K562 (cell line): ENCODE data around the gene GARIN1A. TPM values are rescaled to one million over a fixed set of nuclear protein-coding genes. Genes with fewer than 3 reads are reported as not detected.
"Not testable (repeated sequence)": the region's sequence is repeated elsewhere in the genome, so short reads cannot be mapped to it uniquely, and the experiment has no call there.

Experiments
- ATAC-seq: fragments of 200-7000 bp; cut with Tn5 transposase; 3 replicates; pipeline ENCODE4 v1.9.1; 2020; ENCODE audit warnings: moderate library complexity
- BruUV-seq: library from RNA; stranded (reverse); fragments of 400-500 nt; replicated peaks from 2 replicates; lab custom pipeline; 2021; lab: Mats Ljungman, UMichigan
- CTCF ChIA-PET: fragments of 300-600 bp; formaldehyde crosslinking; extraction: SDS; loops from one replicate; lab custom pipeline; 2021; ENCODE audit warnings: low intra/inter-chr PET ratio; lab: Yijun Ruan, JAX
- POLR2A ChIA-PET: fragments of 300-600, 350-650 bp; sonication (Branson Sonifier 250); formaldehyde crosslinking; extraction: SDS; loops from one replicate; lab custom pipeline; 2021; ENCODE audit warnings: antibody characterized with exemption, inconsistent platforms; lab: Yijun Ruan, JAX
- DNase-seq, 4 experiments: peaks; one replicate each; pipeline versions ENCODE4 v3.0.0 to v3.0.0-alpha.2; 2011 to 2018; ENCODE audit warnings: low spot score in 3 of 4, mixed read lengths in 3 of 4; ENCODE audit errors: extremely low read depth in 1 of 4
- FAIRE-seq: peaks from 2 replicates; lab custom pipeline; 2011; peaks lifted over from hg19 to GRCh38; lab: Jason Lieb, UNC
- H2AFZ ChIP-seq: 2 replicates; pipeline ENCODE4 v1.6.0; 2011; ENCODE audit warnings: low read depth, low read length, control low read depth, inconsistent platforms
- H3K27ac ChIP-seq: fragments of 200-600 bp; 3 replicates; pipeline ENCODE4 v1.8.0; 2011; ENCODE audit warnings: low read depth, mild to moderate bottlenecking, control low read depth, inconsistent platforms, low read length, moderate library complexity, mixed read lengths; ENCODE audit errors: extremely low read depth
- H3K27me3 ChIP-seq, 2 experiments: fragments of 300-600 bp in 1 of 2; 2 replicates in 1 of 2; 3 replicates in 1 of 2; pipeline versions ENCODE4 v1.6.0 to v1.8.0; 2011; ENCODE audit warnings: inconsistent platforms in 2 of 2, low read length in 2 of 2, mild to moderate bottlenecking in 1 of 2, mixed read lengths in 1 of 2, moderate library complexity in 1 of 2; ENCODE audit not compliant: control insufficient read depth in 2 of 2, insufficient read depth in 2 of 2
- H3K36me3 ChIP-seq: fragments of 300-600 bp; 3 replicates; pipeline ENCODE4 v1.8.0; 2011; ENCODE audit warnings: mild to moderate bottlenecking, low read length, inconsistent platforms; ENCODE audit not compliant: control insufficient read depth, insufficient read depth
- H3K4me1 ChIP-seq, 2 experiments: fragments of 200-600 bp in 1 of 2; replicated peaks in 1 of 2; 2 replicates in 1 of 2; 3 replicates in 1 of 2; pipeline versions ENCODE4 v1.5.1 to v1.8.0; 2011; ENCODE audit warnings: inconsistent platforms in 2 of 2, low read length in 2 of 2, mild to moderate bottlenecking in 1 of 2, mixed read lengths in 1 of 2, moderate library complexity in 1 of 2; ENCODE audit not compliant: control insufficient read depth in 2 of 2, insufficient read depth in 2 of 2
- H3K4me2 ChIP-seq: 2 replicates; pipeline ENCODE4 v1.6.1; 2011; ENCODE audit warnings: low read length, control low read depth, inconsistent platforms, mixed read lengths; ENCODE audit not compliant: insufficient read depth
- H3K4me3 ChIP-seq: fragments of 200-600 bp; sonication (generic), shearing (Covaris generic); 2 replicates; pipeline ENCODE4 v1.5.1; 2016; ENCODE audit warnings: control low read depth, inconsistent platforms
- H3K79me2 ChIP-seq: fragments of 200-600 bp; 3 replicates; pipeline ENCODE4 v1.8.0; 2011; ENCODE audit warnings: low read length, inconsistent platforms; ENCODE audit not compliant: control insufficient read depth, insufficient read depth
- H3K9ac ChIP-seq, 2 experiments: 2 replicates each; pipeline versions ENCODE4 v1.6.0 to v1.6.1; 2011; ENCODE audit warnings: low read depth in 2 of 2, low read length in 2 of 2, control low read depth in 1 of 2, inconsistent platforms in 1 of 2, mild to moderate bottlenecking in 1 of 2, mixed read lengths in 1 of 2; ENCODE audit not compliant: insufficient read depth in 1 of 2
- H3K9me1 ChIP-seq: one replicate; pipeline ENCODE4 v1.6.0; 2011; ENCODE audit warnings: inconsistent platforms, mild to moderate bottlenecking, low read length, moderate library complexity; ENCODE audit not compliant: control insufficient read depth, insufficient read depth
- H3K9me3 ChIP-seq: replicated peaks from 2 replicates; pipeline ENCODE4 v1.5.1; 2011; ENCODE audit warnings: low read depth, low read length, inconsistent platforms; ENCODE audit not compliant: control insufficient read depth, insufficient read depth
- H4K20me1 ChIP-seq: replicated peaks from 2 replicates; pipeline ENCODE4 v1.6.1; 2011; ENCODE audit warnings: low read length, inconsistent platforms, mixed read lengths; ENCODE audit not compliant: control insufficient read depth, insufficient read depth
- EHMT2 ChIP-seq: fragments of 450-650 bp; IDR thresholded peaks from 2 replicates; pipeline ENCODE4 v1.6.1; 2018; ENCODE audit warnings: antibody characterized with exemption
- MIER1 ChIP-seq: fragments of 450-650 bp; IDR thresholded peaks from 2 replicates; pipeline ENCODE4 v1.6.1; 2016; ENCODE audit warnings: antibody characterized with exemption, mild to moderate bottlenecking, low read depth
- REST ChIP-seq, 2 experiments: fragments of 450-650 bp; formaldehyde crosslinking in 1 of 2; IDR thresholded peaks; 2 replicates each; pipeline versions ENCODE4 v1.4.0 to v1.6.1; 2014 to 2020; ENCODE audit warnings: mild to moderate bottlenecking in 2 of 2, borderline replicate concordance in 1 of 2, low read depth in 1 of 2
- WGBS: fragments of 100-300 bp; shearing (Covaris generic); methylation state at CpG from one replicate; pipeline ENCODE4 v1.1.6; 2016; ENCODE audit warnings: low coverage, mixed read lengths; ENCODE audit not compliant: insufficient coverage; ENCODE audit errors: missing lambda C conversion rate; 5-methylcytosine and 5-hydroxymethylcytosine counted together
- in situ Hi-C: fragments of 300-500 bp; cut with MboI; formaldehyde crosslinking; loops from 4 replicates; pipeline ENCODE4 v1.15.0; 2018; ENCODE audit warnings: inconsistent platforms, mixed read lengths
- intact Hi-C: fragments of 100-400 bp; cut with micrococcal nuclease; formaldehyde crosslinking; loops from 2 replicates; pipeline ENCODE4 v1.14.2; 2022
- polyA plus RNA-seq, 8 experiments: library from polyadenylated mRNA; depleted of rRNA in 4 of 8; stranded (reverse) in 5 of 8; unstranded in 3 of 8; fragments of >200 nt; fragmentation: Nextera tagmentation in 2 of 8; fragmentation: Illumina TruSeq in 1 of 8; extraction: Ambion mirVana in 2 of 8; extraction: Trizol in 1 of 8; gene quantifications; 2 replicates each; pipeline versions ENCODE4 v1.2.1 to v1.2.3, GENCODE V29; 2011 to 2014; ENCODE audit warnings: inconsistent platforms in 1 of 8, missing spikeins in 1 of 8
- total RNA-seq, 7 experiments: library from RNA; depleted of rRNA in 6 of 7; stranded (reverse); fragments of >200 nt in 6 of 7; fragmentation: Illumina TruSeq in 2 of 7; extraction: Trizol in 2 of 7; gene quantifications; 2 replicates each; pipeline versions ENCODE4 v1.2.1 to v1.2.3, GENCODE V29; 2011 to 2021; ENCODE audit warnings: low replicate concordance in 1 of 7

GARIN1A gene
- total and polyA plus RNA-seq, 9 of the 15 experiments (the other 6 are each of a cell fraction or from before 2014, with no cell fraction given) = 0.01 to 0.41 (median 0.04) TPM; not detected in 3

- peak; percentile 74; the same call in 1 of the 2 replicates for TF ChIP-seq EHMT2
- TF ChIP-seq REST (IDR thresholded peaks at IDR 0.05; ENCODE audit: borderline replicate concordance) = peak; percentile 73
- CTCF ChIA-PET; H4K20me1 ChIP-seq; H3K4me2 ChIP-seq; H3K9me1 ChIP-seq; H2AFZ ChIP-seq; H3K27me3 ChIP-seq; BruUV-seq; in situ Hi-C loops; H3K9ac ChIP-seq; H3K4me3 ChIP-seq; intact Hi-C loops; DNase-seq; POLR2A ChIA-PET; H3K4me1 ChIP-seq; H3K27ac ChIP-seq; FAIRE-seq; H3K9me3 ChIP-seq; H3K79me2 ChIP-seq; ATAC-seq; TF ChIP-seq REST (CRISPR knock-in tag; IDR thresholded peaks at IDR 0.05; ENCODE audit: low read depth): not testable (repeated sequence)
- TF ChIP-seq MIER1 = peak; percentile 76
- 100% methylated on average over 3 of the region's 4 CpGs for WGBS
- H3K36me3 ChIP-seq = peaks cover 29% of the 10 kb centered on the region; the same call in 1 of the 3 replicates
These were observed 26.2 kb upstream of the GARIN1A start for GRCh38 chr7:128645844-128646243.

- H2AFZ ChIP-seq, H3K9me3 ChIP-seq, H3K27ac ChIP-seq, H3K9ac ChIP-seq, FAIRE-seq, H3K79me2 ChIP-seq, intact Hi-C loops, H3K4me3 ChIP-seq, H3K4me1 ChIP-seq, POLR2A ChIA-PET, ATAC-seq, DNase-seq, H4K20me1 ChIP-seq, H3K9me1 ChIP-seq, CTCF ChIA-PET, H3K27me3 ChIP-seq, in situ Hi-C loops, BruUV-seq, H3K4me2 ChIP-seq: not testable (repeated sequence)
- H3K36me3 ChIP-seq = peaks cover 27% of the 10 kb centered on the region; the same call in 1 of the 3 replicates
- 92% methylated on average over 6 of the region's 6 CpGs for WGBS
These were observed 25.2 kb upstream of the GARIN1A start for GRCh38 chr7:128646877-128647276.
